SK-N-SH (cell line): ENCODE results near the gene ZNF622.

Experiments used
- CTCF ChIP-seq: fragments of 200-600 bp; sonication (generic); IDR thresholded peaks from 2 replicates; pipeline ENCODE4 v1.6.1; 2017; ENCODE audit warnings: antibody characterized with exemption, mild to moderate bottlenecking, moderate library complexity
- ELF1 ChIP-seq: IDR thresholded peaks from 2 replicates; pipeline ENCODE4 v1.4.0; 2012
- EP300 ChIP-seq, 2 experiments: IDR thresholded peaks; 2 replicates each; pipeline versions ENCODE4 v1.4.0 to v1.6.1; 2012; ENCODE audit warnings: borderline replicate concordance in 1 of 2, low read depth in 1 of 2, low read length in 1 of 2
- FOSL2 ChIP-seq: IDR thresholded peaks from 2 replicates; pipeline ENCODE4 v1.4.0; 2012; ENCODE audit warnings: low read depth, mild to moderate bottlenecking, moderate library complexity, borderline replicate concordance
- RCOR1 ChIP-seq: fragments of 150-350 bp; IDR thresholded peaks from 2 replicates; pipeline ENCODE4 v1.6.1; 2017; ENCODE audit warnings: antibody characterized with exemption, low read length
- REST ChIP-seq: IDR thresholded peaks from 2 replicates; pipeline ENCODE4 v1.6.1; 2012; ENCODE audit warnings: mild to moderate bottlenecking, low read depth, low read length, moderate library complexity
- TCF12 ChIP-seq: IDR thresholded peaks from 2 replicates; pipeline ENCODE4 v1.4.0; 2012
- USF2 ChIP-seq: fragments of 150-350 bp; IDR thresholded peaks from 2 replicates; pipeline ENCODE4 v1.6.1; 2017; ENCODE audit warnings: antibody characterized with exemption, low read length, low read depth, borderline replicate concordance
- YY1 ChIP-seq: IDR thresholded peaks from 2 replicates; pipeline ENCODE4 v1.4.0; 2012; ENCODE audit warnings: low read depth, mild to moderate bottlenecking

GRCh38 chr5:16413166-16413860, 52.3 kb downstream of the ZNF622 start:
- no peak for TF ChIP-seq EP300 (IDR thresholded peaks at IDR 0.05; ENCODE audit: borderline replicate concordance in 1 of 2, low read depth in 1 of 2, low read length in 1 of 2)
- no peak for TF ChIP-seq USF2
- no peak for TF ChIP-seq CTCF
- no peak for TF ChIP-seq REST
- no peak for TF ChIP-seq YY1
- TF ChIP-seq RCOR1 = no peak
- TF ChIP-seq TCF12 = no peak
- no peak for TF ChIP-seq ELF1
- no peak for TF ChIP-seq FOSL2
